SK-N-MC (cell line): Measurements from ENCODE around the gene PRSS23.

ENCODE experiments used
- DNase-seq: peaks from one replicate; pipeline ENCODE4 v3.0.0-alpha.2; 2011; ENCODE audit warnings: low read depth, low spot score
- H3K27ac ChIP-seq: fragments of 200-600 bp; sonication (generic); 2 replicates; pipeline ENCODE4 v1.5.1; 2016; ENCODE audit warnings: mixed run types
- H3K36me3 ChIP-seq: fragments of 200-600 bp; sonication (generic); 2 replicates; pipeline ENCODE4 v1.6.1; 2017; ENCODE audit warnings: antibody characterized with exemption, low read length, mixed read lengths; ENCODE audit not compliant: insufficient read depth
- H3K4me3 ChIP-seq: fragments of 200-600 bp; sonication (generic); 2 replicates; pipeline ENCODE4 v1.5.1; 2016
- H3K9ac ChIP-seq: fragments of 200-600 bp; sonication (generic); 2 replicates; pipeline ENCODE4 v1.8.0; 2017; ENCODE audit warnings: mixed run types, mixed read lengths; ENCODE audit not compliant: insufficient read length
- H3K9me3 ChIP-seq: fragments of 200-600 bp; sonication (generic); 2 replicates; pipeline ENCODE4 v1.6.1; 2017; ENCODE audit warnings: low read depth, mild to moderate bottlenecking, antibody characterized with exemption, low read length, moderate library complexity, mixed read lengths
- EZH2 ChIP-seq: fragments of 200-600 bp; sonication (generic); IDR thresholded peaks from one replicate; pipeline ENCODE4 v1.6.1; 2017; ENCODE audit warnings: antibody characterized with exemption
- FOXP2 ChIP-seq: optimal IDR thresholded peaks from 2 replicates; pipeline ENCODE3; 2011; ENCODE audit warnings: mild to moderate bottlenecking, moderate library complexity; ENCODE audit not compliant: insufficient read depth; ENCODE audit errors: extremely low read length, control extremely low read depth
- POLR2AphosphoS5 ChIP-seq: IDR thresholded peaks from 2 replicates; pipeline ENCODE4 v1.6.1; 2012; ENCODE audit warnings: mild to moderate bottlenecking, low read depth, low read length, borderline replicate concordance

PRSS23 gene

GRCh38 chr11:86803136-86804045, 3.0 kb downstream of the PRSS23 start:
- H3K4me3 ChIP-seq = no peak overlapping the region
- no peak overlapping the region for H3K27ac ChIP-seq
- DNase-seq = no peak
- no peaks in the 10 kb centered on the region for H3K36me3 ChIP-seq
- no peak overlapping the region for H3K9ac ChIP-seq
- H3K9me3 ChIP-seq = no peaks in the 10 kb centered on the region
- no peak for TF ChIP-seq POLR2AphosphoS5
- no peak for TF ChIP-seq EZH2
- no peak for TF ChIP-seq FOXP2

- TF ChIP-seq FOXP2 (no peak), POLR2AphosphoS5 (no peak), EZH2 (no peak)
- H3K9ac ChIP-seq = no peak overlapping the region
- no peaks in the 10 kb centered on the region for H3K9me3 ChIP-seq
Measured at GRCh38 chr11:86804951-86805350, 4.6 kb downstream of the PRSS23 start.

GRCh38 chr11:86805873-86806310, 5.5 kb downstream of the PRSS23 start:
- no peaks in the 10 kb centered on the region for H3K36me3 ChIP-seq
- DNase-seq = no peak
- H3K27ac ChIP-seq = no peak overlapping the region
- TF ChIP-seq FOXP2 = no peak
- TF ChIP-seq EZH2 = no peak
- no peak for TF ChIP-seq POLR2AphosphoS5
- H3K4me3 ChIP-seq = no peak overlapping the region
- H3K9me3 ChIP-seq = no peaks in the 10 kb centered on the region
- H3K9ac ChIP-seq = no peak overlapping the region

More at GRCh38 chr11:86804951-86805350, 4.6 kb downstream of the PRSS23 start:
- DNase-seq = no peak
- Histone ChIP-seq H3K27ac (no peak overlapping the region), H3K36me3 (no peaks in the 10 kb centered on the region), H3K4me3 (no peak overlapping the region)

- DNase-seq = no peak
- Histone ChIP-seq H3K4me3 (no peak overlapping the region), H3K9me3 (no peaks in the 10 kb centered on the region), H3K36me3 (no peaks in the 10 kb centered on the region), H3K27ac (no peak overlapping the region), H3K9ac (no peak overlapping the region)
- TF ChIP-seq FOXP2 = no peak
- no peak for TF ChIP-seq POLR2AphosphoS5
- TF ChIP-seq EZH2 = no peak
Measured at GRCh38 chr11:86806903-86807302, 6.6 kb downstream of the PRSS23 start.

GRCh38 chr11:86807360-86807759, 7.0 kb downstream of the PRSS23 start:
- Histone ChIP-seq H3K4me3 (no peak overlapping the region), H3K27ac (no peak overlapping the region), H3K9me3 (no peaks in the 10 kb centered on the region), H3K9ac (no peak overlapping the region), H3K36me3 (no peaks in the 10 kb centered on the region)
- no peak for DNase-seq
- TF ChIP-seq EZH2 (no peak), FOXP2 (no peak), POLR2AphosphoS5 (no peak)

GRCh38 chr11:86809561-86809960, 9.2 kb downstream of the PRSS23 start:
- Histone ChIP-seq H3K9me3 (no peaks in the 10 kb centered on the region), H3K36me3 (no peaks in the 10 kb centered on the region), H3K9ac (no peak overlapping the region), H3K4me3 (no peak overlapping the region), H3K27ac (no peak overlapping the region)
- no peak for DNase-seq
- TF ChIP-seq POLR2AphosphoS5 (no peak), EZH2 (no peak), FOXP2 (no peak)

GRCh38 chr11:86810288-86810687, 9.9 kb downstream of the PRSS23 start:
- Histone ChIP-seq H3K36me3 (no peaks in the 10 kb centered on the region), H3K9ac (no peak overlapping the region), H3K27ac (no peak overlapping the region), H3K9me3 (no peaks in the 10 kb centered on the region), H3K4me3 (no peak overlapping the region)
- no peak for DNase-seq
- TF ChIP-seq EZH2 (no peak), POLR2AphosphoS5 (no peak), FOXP2 (no peak)

GRCh38 chr11:86811637-86812321, 11.4 kb downstream of the PRSS23 start:
- Histone ChIP-seq H3K4me3 (no peak overlapping the region), H3K36me3 (no peaks in the 10 kb centered on the region), H3K9ac (no peak overlapping the region), H3K9me3 (no peaks in the 10 kb centered on the region), H3K27ac (no peak overlapping the region)
- no peak for TF ChIP-seq POLR2AphosphoS5
- TF ChIP-seq EZH2 = no peak
- TF ChIP-seq FOXP2 = no peak
- no peak for DNase-seq
